ENCODE data around the gene STPG3.

STPG3 gene

DNA sequence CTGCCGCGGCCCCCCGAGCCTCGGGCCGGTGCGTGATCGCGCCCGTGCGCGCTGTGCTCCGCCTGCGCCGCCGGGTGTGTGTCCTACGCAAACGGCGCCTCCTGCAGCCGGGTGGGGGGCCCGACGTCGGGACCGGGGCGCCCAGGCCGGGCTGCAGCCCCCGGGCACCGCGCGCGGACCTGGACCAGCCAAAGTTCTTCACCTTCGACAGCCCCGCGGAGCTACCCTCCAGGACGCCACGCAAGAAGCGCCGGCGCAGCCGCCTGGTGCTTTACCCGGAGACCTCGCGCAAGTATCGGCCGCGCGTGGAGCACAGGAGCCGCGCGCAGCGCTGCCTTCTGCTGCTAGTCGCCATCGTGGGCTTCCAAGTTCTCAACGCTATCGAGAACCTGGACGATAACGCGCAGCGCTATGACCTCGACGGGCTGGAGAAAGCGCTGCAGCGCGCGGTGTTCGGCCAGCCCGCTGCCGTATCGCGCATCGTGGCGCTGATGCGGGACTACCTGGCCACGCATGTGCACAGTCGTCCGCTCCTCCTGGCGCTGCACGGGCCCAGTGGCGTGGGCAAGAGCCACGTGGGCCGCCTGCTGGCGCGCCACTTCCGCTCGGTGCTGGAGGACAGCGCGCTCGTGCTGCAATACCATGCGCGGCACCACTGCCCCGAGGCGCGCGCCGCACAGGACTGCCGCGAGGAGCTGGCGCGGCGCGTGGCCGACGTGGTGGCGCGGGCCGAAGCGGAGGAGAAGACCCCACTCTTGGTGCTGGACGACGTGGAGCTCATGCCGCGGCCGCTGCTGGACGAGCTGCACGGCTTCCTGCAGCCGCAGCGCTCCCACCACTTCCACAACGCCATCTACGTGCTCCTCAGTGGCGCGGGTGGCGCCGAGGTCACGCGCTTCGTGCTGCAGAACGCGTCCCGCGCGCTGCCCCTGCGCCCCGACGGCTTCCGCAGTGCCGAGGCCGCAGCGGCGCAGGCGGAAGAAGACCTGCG lies 27.9 kb downstream of the STPG3 start:
- no peak for DNase-seq (ENCODE audit: low read depth in 3 of 3)

DNA sequence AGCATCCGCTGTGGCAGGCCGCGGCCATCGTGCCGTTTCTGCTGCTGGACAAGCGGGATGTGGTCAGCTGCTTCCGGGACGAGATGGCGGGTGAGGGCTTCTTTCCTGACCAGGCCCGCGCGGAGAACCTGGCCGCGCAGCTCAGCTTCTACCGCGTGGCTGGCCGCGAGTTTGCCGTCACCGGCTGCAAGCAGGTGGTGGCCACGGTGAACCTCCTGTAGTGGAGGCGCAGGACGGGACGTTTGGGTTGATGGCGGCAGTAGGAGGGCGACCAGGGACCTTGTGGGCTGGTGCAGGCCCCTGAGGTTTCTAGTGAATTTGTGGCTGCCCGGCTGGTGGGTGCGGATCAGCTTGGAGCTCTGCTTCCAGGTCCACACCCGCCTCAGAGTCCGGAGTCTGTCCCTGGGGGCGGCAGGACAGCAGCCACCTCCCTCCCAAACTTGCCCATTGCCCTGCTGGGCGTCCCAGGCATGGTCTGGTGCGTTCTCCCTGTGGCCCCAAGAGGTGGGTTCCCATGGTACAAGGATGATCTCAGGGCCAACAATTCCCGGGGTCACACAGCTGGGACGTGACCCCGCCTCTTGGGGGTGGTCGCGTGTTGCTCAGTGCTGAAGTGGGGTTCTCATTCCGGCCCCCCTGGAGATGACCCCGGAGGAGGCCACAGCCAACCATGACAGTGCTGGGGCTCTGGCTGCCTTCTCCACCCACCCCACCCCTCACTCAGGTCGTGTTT lies 28.8 kb downstream of the STPG3 start:
- no peak for DNase-seq (ENCODE audit: low read depth in 3 of 3)

DNA sequence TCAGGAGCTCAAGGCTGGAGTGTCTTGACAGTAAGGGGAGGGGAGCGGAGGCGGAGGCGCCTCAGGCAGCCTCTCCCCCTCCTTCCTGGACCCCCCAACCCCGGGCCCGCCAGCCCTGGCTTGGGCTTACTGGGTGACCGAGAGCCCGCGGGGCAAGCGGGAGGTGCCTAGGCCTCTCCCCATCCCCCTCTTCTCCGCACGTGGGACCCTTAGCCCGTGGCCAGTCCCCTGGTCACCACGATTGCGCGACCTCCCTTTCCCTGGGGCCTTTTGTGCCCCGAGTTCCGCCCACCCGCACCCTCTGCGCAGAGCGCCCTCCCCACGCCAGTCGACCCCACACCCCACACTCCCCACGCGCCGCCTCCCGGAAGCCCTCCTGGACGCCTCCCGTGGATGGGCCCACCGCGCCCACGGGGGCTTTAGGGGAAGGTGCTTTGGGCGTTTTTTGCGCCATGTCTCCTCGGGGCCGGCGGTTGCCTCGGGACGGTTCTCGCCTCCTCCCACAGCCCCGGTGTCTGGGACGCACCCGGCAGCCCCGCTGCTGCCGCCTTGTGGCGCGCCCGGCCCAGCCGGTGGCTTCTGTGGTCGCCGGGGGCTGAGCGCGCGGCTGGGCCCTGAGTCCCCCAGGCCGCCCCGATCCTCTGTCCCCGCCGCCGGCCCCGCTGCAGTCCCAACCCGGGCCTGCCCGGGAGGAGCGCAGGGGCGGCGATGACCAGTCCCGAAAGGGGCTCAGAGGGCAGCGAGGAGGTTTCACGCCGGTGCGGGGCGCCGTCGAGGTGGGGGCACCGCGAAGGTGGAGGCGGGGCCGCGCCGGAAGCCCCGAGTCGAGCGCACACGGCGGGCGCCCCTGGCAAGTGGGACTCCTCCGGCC lies 29.6 kb downstream of the STPG3 start:
- DNase-seq (ENCODE audit: low read depth in 3 of 3), result no peak

DNA sequence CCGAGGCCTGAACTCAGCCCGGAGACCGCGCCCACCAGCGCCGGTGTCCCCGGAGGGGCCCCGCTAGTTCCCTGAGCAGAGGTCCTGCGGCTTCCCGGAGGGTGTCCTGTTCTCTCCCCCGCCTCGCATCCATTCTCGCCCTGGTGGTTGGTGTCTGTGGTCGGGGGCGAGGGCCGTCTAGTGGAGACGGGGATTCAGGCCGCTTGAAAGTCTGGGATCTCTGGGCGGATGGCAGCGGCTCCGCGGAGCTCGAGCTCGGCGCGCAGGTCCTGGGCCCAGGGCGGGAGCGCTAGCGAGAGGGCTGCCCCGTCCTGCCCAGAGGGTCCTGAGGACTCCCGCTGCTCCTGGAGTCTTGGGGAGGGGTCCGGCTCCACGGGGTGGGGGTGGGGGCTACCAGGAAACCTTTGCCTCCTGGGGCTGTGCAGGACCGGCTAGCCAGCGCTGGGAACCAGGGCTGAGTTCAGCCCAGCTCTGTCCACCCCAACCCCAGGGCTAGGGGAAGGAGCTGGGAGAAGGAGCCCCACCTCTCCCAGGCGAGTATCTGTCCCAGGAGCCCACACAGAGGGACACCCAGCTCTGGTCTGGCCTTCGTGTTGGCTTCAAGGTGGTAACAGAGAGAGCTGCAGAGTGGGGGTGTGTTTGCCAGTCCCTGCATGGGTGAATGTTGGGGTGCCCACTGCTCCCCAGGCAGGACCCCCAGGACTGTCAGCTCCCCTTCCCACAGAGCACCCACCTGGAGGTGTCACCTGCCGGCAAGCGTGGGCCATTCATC lies 30.4 kb downstream of the STPG3 start:
- no peak for DNase-seq (ENCODE audit: low read depth in 3 of 3)

DNA sequence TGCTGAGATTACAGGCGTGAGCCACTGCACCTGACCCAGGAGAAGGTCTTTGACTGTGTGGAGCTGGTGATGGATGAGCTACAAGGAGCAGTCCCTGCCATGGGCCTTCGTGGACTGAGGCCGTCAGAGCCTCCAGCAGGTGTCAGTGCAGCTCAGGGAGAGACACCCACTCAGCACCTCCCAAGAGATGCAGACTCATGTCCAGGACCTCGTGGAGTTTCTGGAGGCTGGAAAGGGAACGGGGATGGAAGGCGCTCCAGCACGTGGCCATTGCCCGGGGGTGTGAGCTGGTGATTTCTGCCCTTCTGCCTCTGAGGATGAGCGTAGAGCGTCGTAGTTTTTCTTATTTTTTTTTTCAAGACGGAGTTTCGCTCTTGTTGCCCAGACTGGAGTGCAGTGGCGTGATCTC lies 35.9 kb downstream of the STPG3 start:
- no peak for DNase-seq (ENCODE audit: low read depth in 3 of 3)

DNA sequence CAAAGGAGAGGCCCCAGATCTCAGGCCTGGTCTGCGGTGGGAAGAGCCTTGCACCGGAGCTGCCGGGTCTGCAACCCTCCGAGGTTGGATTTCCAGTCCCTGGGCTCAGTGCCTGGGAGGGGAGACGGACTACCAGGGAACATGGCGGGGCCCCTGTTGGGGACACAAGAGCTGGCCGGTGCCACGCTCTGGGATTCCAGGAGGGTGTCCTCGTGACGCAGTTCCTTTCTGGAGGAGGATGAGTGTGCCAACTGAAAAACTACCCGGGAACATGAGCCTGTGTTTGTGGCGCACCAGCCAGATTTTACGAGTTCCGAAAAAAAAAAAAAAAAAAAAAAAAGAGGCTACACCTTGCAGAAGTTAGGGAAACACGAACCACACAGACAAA lies 42.0 kb downstream of the STPG3 start:
- DNase-seq (ENCODE audit: low read depth in 3 of 3), result no peak

DNA sequence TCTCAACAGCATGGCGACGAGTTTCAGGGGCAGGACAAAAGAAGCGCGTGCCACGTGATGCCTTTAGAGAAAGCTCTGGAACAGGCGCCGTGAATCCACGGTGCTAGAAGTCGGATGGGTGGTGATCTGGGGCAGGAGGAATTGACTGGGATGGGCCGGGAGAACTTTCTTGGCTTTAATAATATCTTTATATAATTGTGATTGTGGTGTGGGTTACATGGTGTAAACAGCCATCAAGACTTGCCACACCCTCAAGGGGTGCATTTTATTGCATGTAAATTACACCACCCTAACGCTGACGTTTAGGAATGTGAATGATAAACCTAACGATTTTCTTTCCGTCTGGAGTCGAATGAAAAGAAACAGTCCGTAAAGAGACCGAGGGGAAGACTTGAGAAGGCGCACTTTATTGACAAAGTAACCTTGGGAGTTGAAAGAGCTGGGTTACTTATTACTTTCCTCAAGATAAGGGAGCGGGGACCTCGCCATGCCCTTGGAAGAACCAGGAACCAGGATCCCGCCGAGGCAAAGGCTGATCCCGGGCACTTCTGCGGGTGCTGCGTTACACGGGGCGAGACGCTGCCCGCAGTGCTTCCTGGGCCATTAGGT lies 42.5 kb downstream of the STPG3 start:
- no peak for DNase-seq (ENCODE audit: low read depth in 3 of 3)

DNA sequence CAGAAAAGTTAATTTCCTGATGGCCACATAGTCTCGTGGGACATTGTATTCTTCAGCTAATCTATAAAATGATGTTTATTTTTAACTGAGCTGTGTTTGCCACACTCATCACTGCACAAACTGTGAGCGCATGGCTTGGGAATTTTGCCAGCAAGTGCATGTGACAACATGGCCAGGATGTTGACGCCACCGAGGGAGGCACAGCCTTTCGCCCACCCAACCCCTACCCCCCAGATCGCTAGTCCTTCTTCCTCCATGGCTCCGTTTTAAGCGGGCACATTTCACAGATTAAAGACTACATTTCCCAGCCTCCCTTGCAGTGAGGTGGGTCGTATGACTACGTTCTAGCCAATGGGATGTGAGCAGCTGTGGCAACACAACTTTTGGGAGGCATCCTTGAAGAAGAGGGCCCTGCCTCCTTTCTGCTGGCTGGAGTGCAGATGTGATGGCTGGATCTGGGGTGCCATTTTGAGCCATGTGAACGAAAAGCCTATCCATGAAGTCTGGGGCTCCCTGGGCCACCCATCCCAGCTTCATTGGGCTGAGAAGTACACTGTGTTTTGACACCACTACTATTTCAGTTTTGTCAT lies 43.1 kb downstream of the STPG3 start:
- DNase-seq (ENCODE audit: low read depth in 3 of 3), result peak in 1 of 3 donors; percentile 30

DNA sequence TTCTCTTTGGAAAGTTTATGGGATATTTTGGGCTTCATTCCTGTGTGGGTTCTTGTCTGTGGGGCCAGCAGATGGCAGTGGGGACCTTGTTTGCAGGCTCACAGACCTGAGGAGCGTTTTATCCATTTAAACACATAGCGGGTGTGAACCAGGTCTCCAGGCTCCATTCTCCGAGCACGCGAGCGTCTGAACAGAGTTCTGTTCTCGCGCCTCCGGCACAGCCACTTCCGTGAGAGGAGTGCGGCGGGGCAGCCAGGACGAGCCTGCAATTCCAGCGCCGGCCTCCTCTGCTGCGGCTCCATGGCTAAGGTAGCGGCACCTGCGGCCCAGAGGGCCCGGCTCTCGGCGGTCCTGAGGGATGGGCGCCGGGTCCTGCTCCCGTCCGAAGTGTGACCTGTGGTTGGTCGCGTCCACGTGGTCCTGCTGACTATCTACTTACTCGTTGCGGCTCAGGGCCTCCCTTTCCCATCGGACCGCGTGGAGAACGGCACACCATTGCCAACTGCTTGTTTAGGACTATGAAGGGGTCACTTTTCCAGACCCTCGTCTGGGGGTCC lies 43.7 kb downstream of the STPG3 start:
- no peak for DNase-seq (ENCODE audit: low read depth in 3 of 3)

DNA sequence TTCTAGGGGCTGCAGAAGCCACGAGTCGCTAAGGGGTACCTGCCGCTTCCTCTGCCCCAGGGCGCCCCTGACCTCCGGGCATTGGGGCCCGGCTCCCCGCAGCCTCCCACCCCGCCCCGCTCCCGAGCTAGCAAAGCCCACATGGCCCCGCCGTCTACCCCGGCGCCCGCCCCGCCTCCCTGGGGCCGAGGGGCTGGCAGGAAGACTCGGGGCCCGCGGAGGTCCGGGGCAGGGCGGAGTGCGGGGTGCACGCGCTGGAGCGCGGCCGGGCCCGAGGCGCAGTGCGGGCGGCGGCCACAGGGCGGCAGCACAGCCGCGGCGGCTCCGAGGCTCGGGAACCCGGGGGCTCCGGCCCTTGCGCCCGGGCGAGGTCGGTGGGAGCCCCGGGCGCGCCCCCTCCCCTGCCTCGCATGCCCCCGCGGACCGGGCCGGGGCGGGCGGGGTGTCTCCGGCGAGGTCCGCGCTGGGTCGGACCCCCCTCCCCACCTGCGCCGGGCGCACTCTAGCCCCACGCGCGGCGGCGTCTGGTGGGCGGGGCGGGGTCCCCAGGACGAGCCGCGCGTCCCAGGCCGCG lies 44.2 kb downstream of the STPG3 start:
- DNase-seq (ENCODE audit: low read depth in 3 of 3), result no peak

DNA sequence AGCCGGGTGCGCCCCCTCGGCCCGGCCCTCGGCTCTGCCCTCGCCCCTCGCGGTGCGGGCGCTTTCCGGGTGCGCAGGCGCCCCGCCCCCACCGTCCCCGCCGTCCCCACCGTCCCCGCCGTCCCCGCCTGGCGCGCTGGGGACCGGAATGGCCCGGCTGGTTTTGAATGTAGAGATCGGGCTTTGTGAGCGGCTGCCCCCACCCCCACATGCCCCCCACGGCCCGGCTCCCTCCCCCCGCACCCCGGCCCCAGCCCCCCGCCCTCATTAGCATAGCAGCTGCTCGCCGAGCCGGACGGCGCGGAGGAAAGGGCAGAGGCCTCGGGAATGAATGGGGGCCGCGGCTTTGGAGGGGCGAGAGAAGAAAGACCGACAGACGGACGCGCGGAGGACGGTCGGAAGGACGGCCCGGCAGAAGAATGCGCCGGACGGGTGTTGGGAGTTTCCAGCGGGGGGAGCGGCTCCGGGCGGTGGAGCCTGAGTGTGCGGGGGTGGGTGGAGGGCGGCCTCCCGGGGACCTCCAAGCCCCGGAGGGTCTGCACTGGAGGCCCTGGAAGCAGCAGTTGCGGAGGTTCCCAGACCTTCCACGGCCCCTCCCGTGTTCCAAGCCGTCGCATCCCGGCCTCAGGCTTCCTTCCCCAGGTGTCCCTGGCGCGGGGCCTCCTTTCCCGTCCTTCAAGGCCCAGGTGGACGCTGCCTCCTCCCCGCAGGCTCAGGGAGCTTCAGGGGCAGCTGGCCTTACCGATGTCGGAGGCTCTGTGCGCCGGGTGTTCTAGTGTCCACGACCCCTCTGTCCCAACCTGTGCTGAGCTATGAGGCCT lies 45.0 kb downstream of the STPG3 start:
- DNase-seq (ENCODE audit: low read depth in 3 of 3), result no peak

DNA sequence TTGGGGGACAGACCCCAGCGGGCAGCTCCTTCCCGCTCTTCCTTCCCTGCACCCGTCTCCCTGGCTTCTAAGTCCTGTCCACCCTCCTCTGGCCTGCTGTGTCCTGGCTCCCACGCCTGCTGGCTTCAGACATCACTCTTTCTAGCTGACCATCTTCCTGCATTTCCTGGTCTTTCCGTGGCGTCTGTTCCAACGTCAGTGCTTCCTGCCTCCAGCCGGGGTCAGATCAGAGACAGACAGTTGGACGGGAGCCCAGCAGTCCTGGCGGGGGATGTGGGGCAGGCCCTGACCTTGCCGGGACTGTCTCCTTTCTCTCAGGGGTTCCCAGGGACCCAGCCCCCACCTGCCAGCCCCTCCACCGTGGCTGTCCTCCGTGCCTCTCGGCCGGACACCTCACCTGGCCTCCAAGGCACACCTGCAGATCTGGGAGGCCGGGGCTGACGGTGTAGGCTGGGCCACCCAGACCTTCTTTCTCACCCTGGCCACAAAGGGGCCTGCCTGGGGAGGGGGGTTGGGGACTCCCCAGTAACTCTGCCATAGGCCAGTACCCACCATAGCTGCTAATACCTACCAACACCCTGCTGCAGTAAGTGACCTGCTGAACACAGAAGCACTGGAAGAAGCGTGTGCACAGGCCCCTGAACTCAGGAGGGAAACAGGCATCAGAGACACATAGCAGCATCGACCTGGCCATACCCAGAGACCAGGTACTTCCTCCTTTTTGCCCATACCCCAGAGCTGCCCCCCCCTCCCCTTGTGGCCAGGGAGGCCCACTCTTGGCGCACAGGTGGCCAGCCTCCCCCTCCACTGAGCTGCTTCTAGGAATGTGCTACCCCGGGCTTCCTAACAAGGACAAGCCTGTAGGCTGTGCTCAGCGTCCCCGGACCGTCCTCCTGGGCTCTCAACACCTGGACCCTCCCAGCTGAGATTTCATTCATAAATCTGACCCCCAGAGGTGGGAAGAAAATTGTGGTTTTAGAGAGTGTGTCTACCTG lies 45.9 kb downstream of the STPG3 start:
- no peak for DNase-seq (ENCODE audit: low read depth in 3 of 3)

DNA sequence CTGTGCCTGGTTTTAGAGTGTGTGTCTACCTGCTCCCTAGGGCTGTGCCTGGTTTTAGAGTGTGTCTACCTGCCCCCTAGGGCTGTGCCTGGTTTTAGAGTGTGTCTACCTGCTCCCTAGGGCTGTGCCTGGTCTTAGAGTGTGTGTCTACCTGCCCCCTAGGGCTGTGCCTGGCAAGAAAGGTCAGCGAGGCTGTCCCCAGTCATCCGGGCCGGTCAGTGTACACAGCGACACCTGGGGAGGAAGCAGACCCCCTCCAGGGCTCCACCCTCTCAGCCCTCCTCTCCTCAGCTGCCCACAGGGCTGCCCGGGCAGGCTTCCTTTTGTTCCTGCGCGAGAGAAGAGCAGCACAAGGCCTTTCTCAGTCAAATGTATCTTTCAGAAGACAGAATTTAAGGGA lies 46.9 kb downstream of the STPG3 start:
- DNase-seq (ENCODE audit: low read depth in 3 of 3), result no peak

DNA sequence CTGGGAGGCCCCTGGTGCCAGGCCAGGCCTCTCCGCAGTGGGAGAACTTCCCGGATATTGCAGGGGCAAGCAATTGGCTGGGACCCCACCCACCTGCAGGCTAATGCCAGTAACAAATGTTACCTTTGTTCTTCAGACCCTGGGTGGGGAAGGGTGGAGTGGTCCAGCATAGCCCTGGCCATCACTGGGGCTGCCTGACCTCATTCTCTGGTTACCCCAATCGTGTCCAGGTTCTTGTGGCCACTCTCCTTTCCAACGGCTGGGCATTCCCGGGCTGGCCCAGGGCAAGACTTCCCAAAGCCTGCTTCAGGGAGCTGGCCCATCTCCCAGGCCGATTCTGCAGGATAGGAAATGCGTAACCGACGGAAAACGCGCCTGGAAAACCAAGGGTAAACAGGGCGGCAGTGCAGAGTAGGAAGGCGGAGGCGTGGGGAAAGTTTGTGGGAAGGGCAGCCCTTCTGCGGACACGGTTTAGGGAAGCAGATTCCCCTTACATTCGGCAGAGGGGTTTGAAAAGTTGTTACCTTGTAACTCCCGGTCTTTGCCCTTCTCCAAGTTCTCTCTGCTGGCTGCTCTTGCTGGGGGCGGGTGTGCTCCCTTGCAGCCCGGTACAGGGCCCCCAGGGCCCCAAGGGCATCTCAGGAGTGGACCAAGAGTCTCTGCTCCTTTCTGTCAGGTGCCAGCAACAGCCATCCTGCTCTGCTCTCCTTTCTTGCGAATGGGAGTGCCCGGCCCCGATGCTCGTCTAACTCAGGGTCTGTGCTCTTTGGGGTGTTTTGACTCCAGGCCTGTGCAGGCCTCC lies 47.5 kb downstream of the STPG3 start:
- no peak for DNase-seq (ENCODE audit: low read depth in 3 of 3)

DNA sequence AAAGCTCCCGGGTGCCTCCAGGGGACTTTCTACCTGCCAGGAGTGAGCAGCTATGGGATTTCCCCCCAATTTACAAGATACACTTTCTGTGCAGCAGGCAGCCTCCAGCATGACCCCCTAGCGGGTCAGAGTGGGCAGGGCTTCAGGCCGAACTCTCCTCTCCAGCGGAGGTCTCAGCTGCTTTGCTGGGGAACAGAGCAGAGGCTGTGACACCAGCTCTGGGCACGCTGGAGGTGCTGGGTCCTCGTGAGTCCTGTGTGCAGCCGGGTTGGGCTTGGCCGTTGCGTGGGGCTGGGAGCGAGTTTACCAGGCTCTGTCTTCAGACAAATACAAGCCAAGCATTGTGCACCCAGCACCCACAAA lies 48.1 kb downstream of the STPG3 start:
- no peak for DNase-seq (ENCODE audit: low read depth in 3 of 3)

DNA sequence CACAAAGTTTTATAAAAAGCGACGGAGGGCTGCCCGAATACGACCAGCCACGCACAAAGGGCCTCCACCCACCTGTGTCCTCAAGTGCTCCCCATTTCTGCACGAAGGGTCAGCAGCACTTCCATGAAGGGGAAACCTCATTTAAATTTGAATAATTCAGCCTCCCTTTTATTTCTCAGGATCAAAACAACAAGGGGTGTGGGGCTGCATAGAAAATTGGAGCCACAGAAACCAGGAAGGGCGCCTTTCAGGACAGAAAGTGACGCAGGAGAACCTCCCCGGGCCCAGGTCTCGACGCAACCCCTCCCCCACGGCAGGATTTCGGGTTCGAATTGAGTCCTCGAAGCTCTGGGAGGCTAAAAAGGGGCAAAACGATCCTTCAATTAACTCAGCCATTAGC lies 48.9 kb downstream of the STPG3 start:
- no peak for DNase-seq (ENCODE audit: low read depth in 3 of 3)

DNA sequence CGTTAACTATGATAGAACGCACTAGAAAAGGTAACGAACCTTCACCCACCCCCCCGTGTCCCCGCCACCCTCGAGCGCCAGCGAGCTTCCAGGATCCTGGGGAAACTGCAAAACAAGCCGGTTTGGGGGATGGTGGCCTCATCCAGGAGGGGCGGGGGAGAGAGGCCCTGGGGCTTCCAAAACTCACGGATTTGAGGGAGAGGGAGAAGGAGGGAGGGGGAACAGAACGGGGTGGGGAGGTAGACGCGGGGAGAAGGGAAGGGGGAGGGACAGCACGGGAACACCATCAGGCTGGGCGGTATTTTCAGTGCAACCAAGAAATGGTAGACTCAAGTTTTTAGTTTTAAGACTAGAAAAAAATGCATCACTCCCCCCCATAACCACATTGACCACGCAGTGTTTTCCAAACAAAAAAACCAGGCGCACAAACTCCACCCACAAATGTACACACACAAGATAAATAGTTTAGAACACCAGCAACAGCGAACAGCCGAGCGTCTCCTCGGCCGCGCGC lies 49.5 kb downstream of the STPG3 start:
- DNase-seq (ENCODE audit: low read depth in 3 of 3), result no peak

Measured in stimulated activated CD4-positive, alpha-beta T cell treated with anti-CD3 and anti-CD28 coated beads, TNF-alpha, amount 100 ng/mL, for 48 hours (primary cell).